ENCODE data around the gene SIPA1L3. TPM values are rescaled to one million over a fixed set of nuclear protein-coding genes. Genes with fewer than 3 reads are reported as not detected.

SIPA1L3 gene
- total RNA-seq, 4 donors from 2014 or later, result 4.1 to 18.7 (median 6.1) TPM

- no peak for TF ChIP-seq POLR2A (IDR thresholded peaks at IDR 0.05)
- TF ChIP-seq, protein P1, sequence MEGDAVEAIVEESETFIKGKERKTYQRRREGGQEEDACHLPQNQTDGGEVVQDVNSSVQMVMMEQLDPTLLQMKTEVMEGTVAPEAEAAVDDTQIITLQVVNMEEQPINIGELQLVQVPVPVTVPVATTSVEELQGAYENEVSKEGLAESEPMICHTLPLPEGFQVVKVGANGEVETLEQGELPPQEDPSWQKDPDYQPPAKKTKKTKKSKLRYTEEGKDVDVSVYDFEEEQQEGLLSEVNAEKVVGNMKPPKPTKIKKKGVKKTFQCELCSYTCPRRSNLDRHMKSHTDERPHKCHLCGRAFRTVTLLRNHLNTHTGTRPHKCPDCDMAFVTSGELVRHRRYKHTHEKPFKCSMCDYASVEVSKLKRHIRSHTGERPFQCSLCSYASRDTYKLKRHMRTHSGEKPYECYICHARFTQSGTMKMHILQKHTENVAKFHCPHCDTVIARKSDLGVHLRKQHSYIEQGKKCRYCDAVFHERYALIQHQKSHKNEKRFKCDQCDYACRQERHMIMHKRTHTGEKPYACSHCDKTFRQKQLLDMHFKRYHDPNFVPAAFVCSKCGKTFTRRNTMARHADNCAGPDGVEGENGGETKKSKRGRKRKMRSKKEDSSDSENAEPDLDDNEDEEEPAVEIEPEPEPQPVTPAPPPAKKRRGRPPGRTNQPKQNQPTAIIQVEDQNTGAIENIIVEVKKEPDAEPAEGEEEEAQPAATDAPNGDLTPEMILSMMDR (IDR thresholded peaks at IDR 0.05 in 4 of 5, conservative IDR thresholded peaks at IDR 0.05 in 1 of 5), result no peak
- in situ Hi-C loops (cut with MboI; ENCODE audit: low sequenced_read_pairs in 4 of 4) (no loop called here), intact Hi-C loops (cut with DNase I; ENCODE audit: low total_unique reads) (no loop called here)
- Histone ChIP-seq H3K4me1 (no peaks in the 10 kb centered on the region), H3K36me3 (no peaks in the 10 kb centered on the region), H3K27me3 (no peaks in the 10 kb centered on the region), H3K4me3 (no peak overlapping the region), H3K9me3 (no peaks in the 10 kb centered on the region), H3K27ac (no peak overlapping the region)
- ATAC-seq, result no peak
- DNase-seq, result no peak
Measured at GRCh38 chr19:38011426-38011825, 104.4 kb downstream of the SIPA1L3 start.

GRCh38 chr19:38012290-38012689 lies 105.3 kb downstream of the SIPA1L3 start:
- no peak for ATAC-seq
- TF ChIP-seq, protein P1 (IDR thresholded peaks at IDR 0.05 in 4 of 5, conservative IDR thresholded peaks at IDR 0.05 in 1 of 5), result no peak
- TF ChIP-seq POLR2A (IDR thresholded peaks at IDR 0.05), result no peak

GRCh38 chr19:38012944-38013343 lies 105.9 kb downstream of the SIPA1L3 start:
- no peak overlapping the region for H3K27ac ChIP-seq
- in situ Hi-C loops (cut with MboI; ENCODE audit: low sequenced_read_pairs in 4 of 4), result no loop called here
- H3K9me3 ChIP-seq, result no peaks in the 10 kb centered on the region
- H3K4me3 ChIP-seq, result no peak overlapping the region
- intact Hi-C loops (cut with DNase I; ENCODE audit: low total_unique reads), result no loop called here
- ATAC-seq (no peak), DNase-seq (no peak)
- no peaks in the 10 kb centered on the region for H3K36me3 ChIP-seq
- TF ChIP-seq, protein P1 (IDR thresholded peaks at IDR 0.05 in 4 of 5, conservative IDR thresholded peaks at IDR 0.05 in 1 of 5), result no peak
- TF ChIP-seq POLR2A (IDR thresholded peaks at IDR 0.05), result no peak
- no peaks in the 10 kb centered on the region for H3K27me3 ChIP-seq
- H3K4me1 ChIP-seq, result no peaks in the 10 kb centered on the region

More at GRCh38 chr19:38012290-38012689, 105.3 kb downstream of the SIPA1L3 start:
- no peaks in the 10 kb centered on the region for H3K27me3 ChIP-seq
- intact Hi-C loops (cut with DNase I; ENCODE audit: low total_unique reads) (no loop called here), in situ Hi-C loops (cut with MboI; ENCODE audit: low sequenced_read_pairs in 4 of 4) (no loop called here)
- no peaks in the 10 kb centered on the region for H3K4me1 ChIP-seq
- H3K36me3 ChIP-seq, result no peaks in the 10 kb centered on the region
- no peak overlapping the region for H3K4me3 ChIP-seq
- no peaks in the 10 kb centered on the region for H3K9me3 ChIP-seq
- H3K27ac ChIP-seq, result no peak overlapping the region
- no peak for DNase-seq

DNA sequence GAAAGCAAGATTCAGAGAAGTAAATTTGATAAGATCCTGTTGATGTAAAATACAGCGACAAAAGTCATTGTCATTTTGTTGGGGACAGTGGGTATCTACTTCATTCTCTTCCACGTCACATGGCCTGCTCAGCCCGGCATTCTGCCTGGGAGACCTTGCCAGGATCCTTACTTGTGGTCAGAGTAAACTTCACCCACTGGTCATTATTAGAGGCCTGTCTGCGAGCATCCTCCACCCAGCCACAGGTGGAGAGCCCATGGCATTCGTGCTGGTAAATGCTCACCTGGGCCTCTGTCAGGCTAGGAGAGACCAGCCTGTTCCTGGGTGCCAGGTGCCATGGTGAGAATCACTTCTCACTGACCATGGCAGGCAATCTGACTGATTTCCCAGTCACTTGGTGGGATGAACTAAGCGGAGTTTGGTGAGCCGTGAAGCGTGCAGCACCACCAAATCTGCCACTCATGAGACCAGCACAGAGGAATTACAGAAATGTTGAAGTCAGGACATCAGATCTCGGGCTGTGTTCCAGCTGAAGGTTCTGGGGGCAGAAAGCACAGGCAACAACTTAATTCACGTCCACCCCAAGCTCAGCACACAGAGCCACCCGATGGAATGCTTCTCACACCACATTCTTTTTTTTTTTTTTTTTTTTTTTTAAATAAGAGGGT lies 107.0 kb downstream of the SIPA1L3 start:
- intact Hi-C loops (cut with DNase I; ENCODE audit: low total_unique reads), result no loop called here

More for the DNA sequence above, 107.0 kb downstream of the SIPA1L3 start:
- H3K4me1 ChIP-seq, result peaks cover 0 to 6% of the 10 kb centered on the region in 2 donors
- TF ChIP-seq, protein P1 (IDR thresholded peaks at IDR 0.05 in 4 of 5, conservative IDR thresholded peaks at IDR 0.05 in 1 of 5), result no peak
- TF ChIP-seq POLR2A (IDR thresholded peaks at IDR 0.05), result no peak
- H3K36me3 ChIP-seq, result no peaks in the 10 kb centered on the region
- no peak overlapping the region for H3K4me3 ChIP-seq
- no peak for DNase-seq
- in situ Hi-C loops (cut with MboI; ENCODE audit: low sequenced_read_pairs in 4 of 4), result no loop called here
- no peaks in the 10 kb centered on the region for H3K27me3 ChIP-seq
- no peaks in the 10 kb centered on the region for H3K9me3 ChIP-seq
- no peak overlapping the region for H3K27ac ChIP-seq
- ATAC-seq, result no peak
